Endothelial cell of umbilical vein (primary cell): ENCODE data around the gene TBC1D8. TPM values are rescaled to one million over a fixed set of nuclear protein-coding genes. Genes with fewer than 3 reads are reported as not detected.

Source experiments
- BruUV-seq: library from RNA; stranded (reverse); fragments of 400-500 nt; replicated peaks from 2 replicates; lab custom pipeline; 2021; lab: Mats Ljungman, UMichigan
- CTCF ChIA-PET: fragments of 300-600, 350-600 bp; sonication (Branson Sonifier 250); formaldehyde crosslinking; loops from one replicate; lab custom pipeline; 2021; ENCODE audit warnings: antibody characterized with exemption, inconsistent platforms; lab: Charles Lee
- POLR2A ChIA-PET: fragments of 300-600, 350-600 bp; sonication (Branson Sonifier 250); formaldehyde crosslinking; loops from one replicate; lab custom pipeline; 2021; ENCODE audit warnings: antibody characterized with exemption, inconsistent platforms; lab: Charles Lee
- DNase-seq: peaks from one replicate; pipeline ENCODE4 v3.0.0-alpha.2; 2011; ENCODE audit warnings: low read depth, low spot score
- FAIRE-seq: peaks from 2 replicates; lab custom pipeline; 2011; peaks lifted over from hg19 to GRCh38; lab: Jason Lieb, UNC
- H2AFZ ChIP-seq: 2 replicates; pipeline ENCODE4 v1.6.0; 2012; ENCODE audit warnings: low read depth, low read length, control low read depth, inconsistent platforms
- H3K27ac ChIP-seq: 2 replicates; pipeline ENCODE4 v1.5.1; 2011; ENCODE audit warnings: low read depth, mild to moderate bottlenecking, control low read depth, low read length, moderate library complexity; ENCODE audit not compliant: insufficient read depth
- H3K27me3 ChIP-seq, 2 experiments: 2 replicates each; pipeline versions ENCODE4 v1.6.0 to v1.6.1; 2011; ENCODE audit warnings: low read length in 2 of 2, mixed read lengths in 1 of 2; ENCODE audit not compliant: control insufficient read depth in 2 of 2, insufficient read depth in 2 of 2
- H3K36me3 ChIP-seq, 2 experiments: 2 replicates in 1 of 2; 3 replicates in 1 of 2; pipeline ENCODE4 v1.5.1; 2011; ENCODE audit warnings: low read length in 2 of 2, mild to moderate bottlenecking in 1 of 2, moderate library complexity in 1 of 2; ENCODE audit not compliant: control insufficient read depth in 2 of 2, insufficient read depth in 2 of 2; ENCODE audit errors: extremely low read depth in 1 of 2
- H3K4me1 ChIP-seq: 3 replicates; pipeline ENCODE4 v1.5.1; 2011; ENCODE audit warnings: mild to moderate bottlenecking, low read length; ENCODE audit not compliant: control insufficient read depth, insufficient read depth; ENCODE audit errors: extremely low read depth
- H3K4me2 ChIP-seq: 2 replicates; pipeline ENCODE4 v1.6.1; 2011; ENCODE audit warnings: low read length, control low read depth, mixed read lengths; ENCODE audit not compliant: insufficient read depth
- H3K4me3 ChIP-seq, 3 experiments: fragments of 200-600 bp in 1 of 3; sonication (generic), shearing (Covaris generic) in 1 of 3; replicated peaks in 1 of 3; 2 replicates each; pipeline ENCODE4 v1.5.1; 2011 to 2016; ENCODE audit warnings: control low read depth in 3 of 3, low read length in 3 of 3, mild to moderate bottlenecking in 2 of 3, inconsistent platforms in 1 of 3, low read depth in 1 of 3, moderate library complexity in 1 of 3; ENCODE audit not compliant: insufficient read depth in 1 of 3
- H3K79me2 ChIP-seq: 2 replicates; pipeline ENCODE4 v1.6.0; 2012; ENCODE audit warnings: low read length, inconsistent platforms; ENCODE audit not compliant: control insufficient read depth, insufficient read depth
- H3K9ac ChIP-seq: replicated peaks from 2 replicates; pipeline ENCODE3; 2011; ENCODE audit warnings: low read length, control low read depth; ENCODE audit not compliant: insufficient read depth; ENCODE audit errors: extremely low read depth
- H3K9me1 ChIP-seq: replicated peaks from 3 replicates; pipeline ENCODE4 v1.6.0; 2011; ENCODE audit warnings: mild to moderate bottlenecking, low read length; ENCODE audit not compliant: control insufficient read depth, insufficient read depth; ENCODE audit errors: extremely low read depth
- H3K9me3 ChIP-seq: replicated peaks from 2 replicates; pipeline ENCODE4 v1.5.1; 2012; ENCODE audit warnings: low read length, inconsistent platforms; ENCODE audit not compliant: control insufficient read depth, insufficient read depth
- H4K20me1 ChIP-seq: replicated peaks from 2 replicates; pipeline ENCODE3; 2011; ENCODE audit warnings: mild to moderate bottlenecking, low read length; ENCODE audit not compliant: control insufficient read depth, insufficient read depth; ENCODE audit errors: extremely low read depth
- EZH2 ChIP-seq: IDR thresholded peaks from 2 replicates; pipeline ENCODE4 v1.6.1; 2012; ENCODE audit warnings: borderline replicate concordance, low read depth, mild to moderate bottlenecking, moderate library complexity, low read length, inconsistent platforms; ENCODE audit not compliant: severe bottlenecking
- FOS ChIP-seq: IDR thresholded peaks from 2 replicates; pipeline ENCODE4 v1.6.1; 2011; ENCODE audit warnings: mild to moderate bottlenecking, low read length, moderate library complexity, borderline replicate concordance; ENCODE audit not compliant: insufficient read depth
- GATA2 ChIP-seq: IDR thresholded peaks from 2 replicates; pipeline ENCODE4 v1.7.0; 2011; ENCODE audit warnings: low read depth, mild to moderate bottlenecking, moderate library complexity, mixed read lengths, low read length; ENCODE audit not compliant: insufficient read length, insufficient read depth
- JUN ChIP-seq: IDR thresholded peaks from 2 replicates; pipeline ENCODE4 v1.6.1; 2011; ENCODE audit warnings: borderline replicate concordance, low read depth; ENCODE audit not compliant: insufficient read length, insufficient read depth
- MAX ChIP-seq: IDR thresholded peaks from 2 replicates; pipeline ENCODE4 v1.6.1; 2011; ENCODE audit not compliant: insufficient read depth, insufficient read length
- MYC ChIP-seq: IDR thresholded peaks from one replicate; pipeline ENCODE4 v1.6.1; 2011; ENCODE audit warnings: mild to moderate bottlenecking, low read depth, low read length
- POLR2A ChIP-seq: IDR thresholded peaks from 2 replicates; pipeline ENCODE4 v1.6.1; 2012; ENCODE audit warnings: low read depth, mild to moderate bottlenecking, control low read depth, low read length
- POLR2AphosphoS5 ChIP-seq: IDR thresholded peaks from 2 replicates; pipeline ENCODE4 v1.6.1; 2012; ENCODE audit warnings: low read depth, mild to moderate bottlenecking, control low read depth, low read length, moderate library complexity; ENCODE audit not compliant: insufficient read depth
- dilution Hi-C: fragments of 300-500 bp; cut with MboI; formaldehyde crosslinking; loops from one replicate; pipeline ENCODE4 v1.15.0; 2019; ENCODE audit warnings: low sequenced_read_pairs; ENCODE audit not compliant: extremely low pct_ligation_motif_present
- intact Hi-C: fragments of 100-400 bp; cut with micrococcal nuclease; formaldehyde crosslinking; loops from one replicate; pipeline ENCODE4 v1.10.0; 2022
- polyA plus RNA-seq, 4 experiments: library from polyadenylated mRNA; depleted of rRNA in 3 of 4; stranded (reverse) in 3 of 4; unstranded in 1 of 4; fragments of >200 nt; gene quantifications; 2 replicates each; pipeline versions ENCODE4 v1.2.1 to v1.2.3, GENCODE V29; 2011 to 2012; ENCODE audit warnings: missing spikeins in 1 of 4
- total RNA-seq: library from RNA; stranded (reverse); gene quantifications from 2 replicates; pipeline ENCODE4 v1.2.3, GENCODE V29; 2021
- TF ChIP-seq, protein P1 (sequence below), 2 donors: IDR thresholded peaks; 1 replicate in 1 of 2; 2 replicates in 1 of 2; pipeline ENCODE4 v1.5.1; 2011; ENCODE audit warnings: low read length in 2 of 2, mild to moderate bottlenecking in 2 of 2, moderate library complexity in 2 of 2, control low read depth in 1 of 2, inconsistent platforms in 1 of 2, low read depth in 1 of 2; ENCODE audit not compliant: insufficient read depth in 1 of 2; ENCODE audit errors: extremely low read depth in 1 of 2

Gene TBC1D8
- total and polyA plus RNA-seq, 2 donors (not counting 3 experiments of a cell fraction or from before 2014, with no cell fraction given), result 28.5 to 32.1 TPM

DNA sequence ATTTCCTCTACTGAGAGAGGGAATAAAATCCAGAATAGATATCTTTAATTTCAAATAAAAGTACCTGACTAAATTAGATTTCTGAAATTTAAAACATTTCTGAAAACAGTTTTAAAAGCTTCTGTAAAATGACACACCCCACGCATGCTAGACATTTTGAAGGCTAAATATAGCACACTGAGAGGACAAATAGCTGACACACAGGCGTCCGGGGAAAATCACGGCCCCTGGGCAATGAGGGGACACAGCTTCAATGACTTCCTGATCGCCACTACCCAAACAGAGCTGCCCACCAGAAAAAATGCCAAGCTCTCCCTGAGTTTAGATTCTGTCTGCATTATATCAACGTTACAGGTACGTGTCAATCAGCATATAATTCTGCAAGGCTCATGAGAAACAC lies 10.9 kb downstream of the TBC1D8 start:
- Histone ChIP-seq H3K27me3 (no peaks in the 10 kb centered on the region), H3K9me3 (no peaks in the 10 kb centered on the region), H2AFZ (no peak overlapping the region), H3K4me3 (no peak overlapping the region), H3K79me2 (peaks cover 91% of the 10 kb centered on the region), H3K9ac (no peak overlapping the region), H3K4me2 (no peak overlapping the region), H3K36me3 (no peaks in the 10 kb centered on the region), H4K20me1 (no peaks in the 10 kb centered on the region), H3K9me1 (no peaks in the 10 kb centered on the region), H3K27ac (no peak overlapping the region), H3K4me1 (no peaks in the 10 kb centered on the region)
- intact Hi-C loops, result no loop called here
- FAIRE-seq (no peak), DNase-seq (no peak)
- dilution Hi-C loops, result no loop called here
- ChIA-PET POLR2A (interaction anchor here (1.2 kb wide), 1 partner anchor 11 kb away, joined by 4 read pairs; the partner anchor contains the start of gene TBC1D8), CTCF (interaction anchor here (1.1 to 2.3 kb wide), 7 partner anchors 9 to 104 kb away, joined by 3 to 10 read pairs (median 3); partner anchors contain the start of gene TBC1D8)
- TF ChIP-seq FOS (no peak), EZH2 (no peak), MYC (no peak), POLR2AphosphoS5 (no peak), JUN (no peak), POLR2A (no peak), MAX (no peak), GATA2 (no peak)
- TF ChIP-seq, protein P1, sequence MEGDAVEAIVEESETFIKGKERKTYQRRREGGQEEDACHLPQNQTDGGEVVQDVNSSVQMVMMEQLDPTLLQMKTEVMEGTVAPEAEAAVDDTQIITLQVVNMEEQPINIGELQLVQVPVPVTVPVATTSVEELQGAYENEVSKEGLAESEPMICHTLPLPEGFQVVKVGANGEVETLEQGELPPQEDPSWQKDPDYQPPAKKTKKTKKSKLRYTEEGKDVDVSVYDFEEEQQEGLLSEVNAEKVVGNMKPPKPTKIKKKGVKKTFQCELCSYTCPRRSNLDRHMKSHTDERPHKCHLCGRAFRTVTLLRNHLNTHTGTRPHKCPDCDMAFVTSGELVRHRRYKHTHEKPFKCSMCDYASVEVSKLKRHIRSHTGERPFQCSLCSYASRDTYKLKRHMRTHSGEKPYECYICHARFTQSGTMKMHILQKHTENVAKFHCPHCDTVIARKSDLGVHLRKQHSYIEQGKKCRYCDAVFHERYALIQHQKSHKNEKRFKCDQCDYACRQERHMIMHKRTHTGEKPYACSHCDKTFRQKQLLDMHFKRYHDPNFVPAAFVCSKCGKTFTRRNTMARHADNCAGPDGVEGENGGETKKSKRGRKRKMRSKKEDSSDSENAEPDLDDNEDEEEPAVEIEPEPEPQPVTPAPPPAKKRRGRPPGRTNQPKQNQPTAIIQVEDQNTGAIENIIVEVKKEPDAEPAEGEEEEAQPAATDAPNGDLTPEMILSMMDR (IDR thresholded peaks at IDR 0.05; ENCODE audit: extremely low read depth in 1 of 2, insufficient read depth in 1 of 2, low read depth in 1 of 2, low read length in 2 of 2), result no peak
- no TSS peak for BruUV-seq
